ENCODE measurements around the gene VPS4A.

GRCh38 chr16:69346683-69347082 is 35.5 kb downstream of the VPS4A start:
- no peak for TF ChIP-seq RXRA (IDR thresholded peaks at IDR 0.05)
- no peak for TF ChIP-seq CTCF (IDR thresholded peaks at IDR 0.05; ENCODE audit: low read depth, low read length, missing input control)
- no peak for TF ChIP-seq ATF3 (IDR thresholded peaks at IDR 0.05)
- no peak for TF ChIP-seq REST (IDR thresholded peaks at IDR 0.05)
- TF ChIP-seq SP1 (IDR thresholded peaks at IDR 0.05) = no peak
- no peak for TF ChIP-seq TAF1 (conservative IDR thresholded peaks at IDR 0.05)
- no peak for TF ChIP-seq MAX (IDR thresholded peaks at IDR 0.05)
- no peak for TF ChIP-seq RAD21 (IDR thresholded peaks at IDR 0.05)
- TF ChIP-seq GABPA (IDR thresholded peaks at IDR 0.05 in 1 of 2, conservative IDR thresholded peaks at IDR 0.05 in 1 of 2) = no peak
- TF ChIP-seq FOXA1 (IDR thresholded peaks at IDR 0.05) = no peak
- no peak for TF ChIP-seq HNF4G (IDR thresholded peaks at IDR 0.05)
- no peak for TF ChIP-seq YY1 (IDR thresholded peaks at IDR 0.05)

Data from liver (tissue), 3 donors.